Coronary artery (tissue), 2 donors: Measurements from ENCODE around the gene DTWD2.
"Not testable (repeated sequence)": the region's sequence is repeated elsewhere in the genome, so short reads cannot be mapped to it uniquely, and the experiment has no call there.

ENCODE experiments used
- DNase-seq: peaks from one replicate; pipeline ENCODE4 v3.0.0-alpha.2; 2017; ENCODE audit warnings: low spot score
- H3K27ac ChIP-seq, 2 donors: fragments of 200-600 bp; sonication (generic); one replicate each; pipeline ENCODE4 v1.5.1; 2016 to 2019
- H3K4me3 ChIP-seq: fragments of 200-600 bp; sonication (generic); 2 replicates; pipeline ENCODE4 v1.5.1; 2016; ENCODE audit warnings: mild to moderate bottlenecking, moderate library complexity
- CTCF ChIP-seq: fragments of 200-600 bp; sonication (generic); IDR thresholded peaks from one replicate; pipeline ENCODE4 v1.5.1; 2019; ENCODE audit warnings: antibody characterized with exemption

Gene DTWD2

GRCh38 chr5:118965890-118966289 is 22.5 kb downstream of the DTWD2 start:
- no peak for TF ChIP-seq CTCF
- no peak overlapping the region for H3K4me3 ChIP-seq
- no peak for DNase-seq

GRCh38 chr5:118964970-118965369 is 23.4 kb downstream of the DTWD2 start:
- not testable (repeated sequence) for H3K27ac ChIP-seq, H3K4me3 ChIP-seq, DNase-seq

More at GRCh38 chr5:118965890-118966289, 22.5 kb downstream of the DTWD2 start:
- no peak overlapping the region for H3K27ac ChIP-seq

GRCh38 chr5:118964388-118964787 is 24.0 kb downstream of the DTWD2 start:
- not testable (repeated sequence) for H3K27ac ChIP-seq, DNase-seq, H3K4me3 ChIP-seq

GRCh38 chr5:118963169-118963568 is 25.2 kb downstream of the DTWD2 start:
- Histone ChIP-seq H3K4me3 (no peak overlapping the region), H3K27ac (no peak overlapping the region)
- no peak for DNase-seq
- TF ChIP-seq CTCF = no peak

GRCh38 chr5:118960557-118960956 is 27.8 kb downstream of the DTWD2 start:
- no peak overlapping the region for H3K4me3 ChIP-seq
- TF ChIP-seq CTCF = no peak
- no peak for DNase-seq

GRCh38 chr5:118956727-118957126 is 31.6 kb downstream of the DTWD2 start:
- no peak for TF ChIP-seq CTCF
- Histone ChIP-seq H3K4me3 (no peak overlapping the region), H3K27ac (no peak overlapping the region)
- DNase-seq = no peak

More at GRCh38 chr5:118960557-118960956, 27.8 kb downstream of the DTWD2 start:
- no peak overlapping the region for H3K27ac ChIP-seq

GRCh38 chr5:118953652-118954005 is 34.7 kb downstream of the DTWD2 start:
- TF ChIP-seq CTCF = no peak
- DNase-seq = no peak
- Histone ChIP-seq H3K27ac (no peak overlapping the region), H3K4me3 (no peak overlapping the region)

- no peak overlapping the region for H3K4me3 ChIP-seq
These were observed 35.2 kb downstream of the DTWD2 start for GRCh38 chr5:118952992-118953651.

GRCh38 chr5:118952306-118952705 is 36.0 kb downstream of the DTWD2 start:
- DNase-seq, H3K4me3 ChIP-seq, H3K27ac ChIP-seq: not testable (repeated sequence)

More at GRCh38 chr5:118952992-118953651, 35.2 kb downstream of the DTWD2 start:
- no peak for DNase-seq
- H3K27ac ChIP-seq = no peak overlapping the region
- TF ChIP-seq CTCF = no peak

GRCh38 chr5:118950354-118950753 is 38.0 kb downstream of the DTWD2 start:
- H3K27ac ChIP-seq, DNase-seq, H3K4me3 ChIP-seq: not testable (repeated sequence)
